HG03039 (cell line): Measurements from ENCODE around the gene CCDC15.
"Not testable (repeated sequence)": the region's sequence is repeated elsewhere in the genome, so short reads cannot be mapped to it uniquely, and the experiment has no call there.

ENCODE experiments used
- ATAC-seq: cut with Tn5 transposase; IDR thresholded peaks from one replicate; pipeline ENCODE4 v1.9.1; 2021; ENCODE audit warnings: mild to moderate bottlenecking, moderate library complexity; ENCODE audit not compliant: unreplicated experiment

Gene CCDC15

DNA sequence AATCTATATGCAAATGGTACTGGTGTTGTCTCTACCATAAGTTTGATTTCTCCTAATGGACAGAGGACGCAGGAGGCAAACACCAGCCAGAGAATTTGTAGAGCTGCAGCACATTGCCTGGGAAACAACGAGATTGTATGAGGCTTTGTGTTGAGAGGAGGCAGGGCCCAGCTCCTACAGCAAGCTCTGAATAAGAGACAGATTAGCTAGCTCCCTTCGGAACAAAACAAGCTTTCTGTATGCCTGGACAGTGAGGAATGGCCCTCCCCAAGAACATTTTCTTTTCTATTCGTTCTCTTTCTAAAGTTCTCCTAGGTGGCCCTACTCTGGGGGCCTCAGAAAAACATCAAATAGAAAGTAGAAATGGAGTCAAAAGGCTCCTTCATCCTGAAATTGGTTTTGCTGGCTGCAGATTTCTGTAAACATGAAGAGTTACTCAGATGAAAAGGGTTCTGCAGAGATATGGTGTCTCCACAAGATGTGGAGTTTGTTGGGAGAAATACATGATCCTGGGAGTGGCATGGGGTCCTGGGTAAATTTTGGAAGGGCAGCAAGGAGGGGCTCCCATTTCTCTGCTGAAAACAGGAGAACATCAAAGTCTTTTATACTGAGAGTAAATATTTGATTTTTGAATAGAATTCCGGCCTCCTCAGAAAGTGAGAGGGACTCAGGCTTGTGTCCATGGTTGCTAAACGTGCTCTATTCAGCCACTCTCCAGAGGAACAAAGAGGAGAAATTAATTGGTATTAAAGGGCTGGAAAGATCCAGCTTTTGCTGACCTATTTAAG is 11.3 kb upstream of the CCDC15 start:
- ATAC-seq = no peak

DNA sequence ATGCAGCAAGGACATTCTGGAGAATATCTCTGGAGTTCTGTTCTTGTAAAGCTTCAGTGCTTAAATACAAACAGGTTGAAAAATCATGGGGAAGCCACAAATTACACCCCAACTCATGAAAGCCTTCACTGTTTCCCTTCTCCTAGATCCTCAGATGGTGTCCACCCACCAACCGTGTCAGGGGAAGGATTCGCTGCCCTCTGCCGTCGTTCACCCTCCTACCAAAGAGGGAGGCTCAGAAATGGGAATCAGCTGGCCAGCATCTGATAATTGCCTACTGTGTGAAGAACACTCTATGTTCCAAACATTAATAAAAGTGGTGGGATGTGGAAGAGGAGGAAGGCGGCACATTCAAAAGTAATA is 10.8 kb upstream of the CCDC15 start:
- ATAC-seq = no peak

DNA sequence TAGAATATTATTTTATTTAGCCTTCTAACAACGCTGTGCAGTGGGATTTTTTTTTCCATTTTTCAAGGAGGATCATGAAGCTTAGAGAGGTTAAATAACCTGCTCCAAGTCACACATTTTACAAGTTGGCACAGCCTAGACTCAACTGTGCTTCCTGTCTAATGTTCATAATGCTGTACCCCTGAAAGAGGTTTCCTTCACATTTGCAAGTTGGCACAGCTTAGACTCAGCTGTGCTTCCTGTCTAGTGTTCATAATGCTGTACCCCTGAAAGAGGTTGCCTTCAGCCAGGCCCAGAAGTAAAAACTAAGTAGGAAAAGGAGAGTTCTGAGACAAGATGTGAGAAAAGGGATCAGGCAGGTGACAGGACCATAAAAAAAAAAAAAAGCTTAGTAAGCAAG is 10.3 kb upstream of the CCDC15 start:
- no peak for ATAC-seq

DNA sequence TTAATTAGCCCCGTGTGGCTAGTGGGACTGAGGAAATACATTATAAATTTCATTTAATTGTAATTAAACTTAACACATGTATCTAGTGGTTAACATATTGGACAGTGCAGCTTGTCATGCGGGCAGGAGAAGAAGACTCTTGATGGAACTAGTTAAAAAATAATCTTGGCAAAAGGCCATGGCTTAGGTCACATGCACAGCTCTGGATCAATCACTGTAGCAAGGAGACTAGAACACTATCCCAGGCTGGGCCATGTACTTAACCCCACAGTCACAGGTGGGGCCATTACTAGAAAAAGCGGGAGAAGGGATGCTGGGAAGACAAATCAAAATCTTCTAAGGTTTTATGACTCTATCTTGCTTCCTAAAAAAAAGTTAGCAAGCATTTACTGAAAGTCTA is 9.4 kb upstream of the CCDC15 start:
- no peak for ATAC-seq

DNA sequence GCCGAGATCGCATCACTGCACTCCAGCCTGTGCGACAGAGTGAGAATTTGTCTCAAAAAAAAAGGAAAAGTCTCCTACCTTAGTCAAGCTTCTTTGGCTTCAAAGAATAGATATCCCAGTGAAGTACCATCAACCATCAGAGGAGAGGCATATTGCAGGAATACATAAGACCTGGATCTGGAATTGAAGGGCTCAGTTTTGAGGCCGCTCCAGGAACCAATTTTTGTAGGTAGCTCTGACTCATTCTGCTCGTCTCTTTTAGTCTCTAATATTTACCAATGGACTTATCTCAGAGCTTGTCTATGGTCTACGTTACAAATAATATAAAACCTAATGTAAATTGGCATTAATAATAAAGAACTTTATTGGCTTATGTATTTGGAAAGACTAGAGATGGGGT is 8.2 kb upstream of the CCDC15 start:
- ATAC-seq = no peak

DNA sequence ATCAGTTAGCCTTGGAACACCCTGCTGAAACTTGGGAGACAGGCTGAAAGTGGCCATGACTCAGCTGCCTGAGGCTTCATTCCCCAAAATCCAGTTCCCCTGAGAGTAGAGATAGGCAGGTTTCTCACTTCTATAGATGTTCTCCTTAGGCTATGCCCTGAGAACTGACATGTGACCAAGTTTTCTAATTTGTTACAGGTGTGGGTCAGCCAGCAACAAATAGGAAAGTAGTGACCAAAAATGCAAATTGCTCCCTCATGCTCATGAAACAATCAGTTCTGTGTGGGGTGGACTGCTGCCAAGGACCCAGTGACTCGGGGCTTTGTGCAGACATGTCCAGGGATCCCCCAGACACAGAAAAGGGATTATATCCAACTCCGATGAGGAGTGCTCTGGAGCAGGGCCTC is 7.3 kb upstream of the CCDC15 start:
- no peak for ATAC-seq

DNA sequence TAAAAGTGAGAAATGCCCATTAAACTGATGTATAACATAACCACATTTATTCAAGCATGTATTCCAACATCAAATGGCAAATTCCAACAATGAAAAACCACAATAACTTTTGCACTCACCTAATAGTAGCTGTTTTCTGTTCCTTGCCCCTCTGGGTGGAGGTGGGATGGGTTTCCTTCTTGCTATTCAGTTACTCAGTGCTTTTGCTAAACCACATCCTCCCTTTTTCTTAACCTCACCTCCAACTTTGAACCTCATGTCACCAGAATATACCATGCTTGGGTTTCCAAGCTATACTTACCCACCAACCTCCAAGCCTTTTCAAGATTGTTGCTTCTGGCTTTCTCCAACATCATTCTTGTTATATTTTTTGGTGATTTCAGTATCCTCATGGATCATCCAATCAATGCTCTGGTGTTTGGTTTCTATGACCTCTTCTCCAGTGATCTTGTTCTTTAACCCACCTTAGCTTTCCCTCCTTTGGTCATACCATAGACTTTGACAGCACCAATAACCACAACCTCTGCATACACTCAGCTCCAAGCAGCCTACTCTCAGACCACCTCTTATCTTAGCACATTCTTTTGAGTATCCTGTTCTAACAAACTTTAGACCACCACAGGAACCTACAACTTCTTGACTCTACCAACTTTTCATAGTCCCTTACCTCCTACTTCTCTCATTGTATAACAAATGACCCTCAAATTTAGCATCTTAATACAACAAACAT is 3.2 kb upstream of the CCDC15 start:
- ATAC-seq = no peak

DNA sequence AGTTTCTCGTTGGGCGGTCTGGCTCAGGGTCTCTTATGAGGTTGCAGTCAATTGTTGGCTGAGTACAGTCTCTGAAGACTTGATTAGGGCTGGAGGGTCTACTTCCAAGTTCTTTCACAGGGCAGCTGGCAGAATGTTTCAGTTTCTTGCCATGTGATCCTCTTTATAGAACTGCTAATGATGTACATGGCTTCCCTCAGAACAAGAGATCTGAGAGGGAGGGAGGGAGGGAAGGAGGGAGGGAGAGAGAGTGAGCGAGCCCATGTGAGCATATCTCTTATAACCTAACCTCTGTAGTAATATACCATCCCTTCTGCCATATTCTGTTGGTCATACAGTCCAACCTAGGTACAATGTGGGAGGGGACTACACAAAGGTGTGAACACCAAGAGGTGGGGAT is 2.7 kb upstream of the CCDC15 start:
- ATAC-seq = no peak

DNA sequence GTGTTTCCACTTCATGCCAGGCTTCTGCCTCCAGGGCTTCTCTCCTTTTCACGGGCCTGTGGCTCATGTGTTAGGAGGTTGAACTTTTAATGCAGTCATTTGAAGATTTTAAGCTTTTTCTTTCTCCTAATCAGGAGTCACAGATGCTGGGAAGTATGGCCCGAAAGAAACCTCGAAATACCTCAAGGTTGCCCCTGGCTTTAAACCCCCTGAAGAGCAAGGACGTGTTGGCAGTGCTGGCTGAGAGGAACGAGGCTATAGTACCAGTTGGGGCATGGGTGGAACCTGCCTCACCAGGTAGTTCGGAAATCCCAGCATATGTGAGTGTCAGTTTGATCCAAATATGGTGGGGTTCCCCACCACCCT is 571 bp downstream of the CCDC15 start:
- no peak for ATAC-seq

DNA sequence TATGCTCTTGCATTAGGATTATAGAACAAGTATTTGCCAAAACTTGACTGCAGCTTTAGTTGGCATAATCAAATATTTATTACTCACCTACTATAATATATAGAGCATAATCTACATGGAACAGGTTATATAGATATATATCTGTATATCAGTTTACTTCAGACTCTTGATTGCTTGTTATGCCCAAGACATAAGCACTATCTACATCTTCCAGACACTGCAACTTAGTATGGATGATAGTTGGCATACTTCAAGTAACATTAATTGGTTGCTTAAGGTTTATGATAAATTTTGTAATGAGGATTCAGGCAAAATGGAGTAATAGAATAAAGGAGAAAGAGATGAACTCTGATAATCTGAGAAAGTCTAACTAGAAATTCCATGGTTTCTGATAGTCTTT is 1.0 kb downstream of the CCDC15 start:
- no peak for ATAC-seq

DNA sequence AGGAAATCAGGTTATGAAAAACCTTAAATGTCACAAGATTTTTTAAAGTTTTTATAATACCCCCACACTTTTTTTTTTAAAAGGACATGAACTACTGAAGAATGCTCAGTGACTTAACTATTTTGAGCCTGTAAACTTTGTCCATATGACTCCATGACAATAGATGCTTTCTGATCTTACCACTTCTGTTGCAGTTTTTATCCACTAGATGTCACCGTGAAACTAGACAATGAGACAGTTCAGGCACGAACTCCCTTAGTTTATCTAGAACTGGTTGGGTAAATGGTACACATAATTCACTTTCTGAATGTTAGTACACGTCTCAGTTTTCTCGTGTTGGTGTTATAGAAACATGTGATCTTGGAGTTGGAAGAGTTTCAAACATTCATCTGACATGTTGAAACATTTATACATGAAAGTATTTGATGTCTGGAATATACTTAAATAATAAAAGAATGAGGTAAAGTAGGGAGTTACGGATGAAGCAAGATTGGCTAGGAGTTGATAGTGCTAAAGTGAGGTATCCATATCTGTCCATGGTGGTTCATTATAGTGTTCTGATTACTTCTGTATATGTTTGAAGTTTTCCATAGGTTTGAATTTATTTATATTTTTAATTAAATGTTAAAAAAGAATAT is 8.1 kb downstream of the CCDC15 start:
- ATAC-seq = no peak

DNA sequence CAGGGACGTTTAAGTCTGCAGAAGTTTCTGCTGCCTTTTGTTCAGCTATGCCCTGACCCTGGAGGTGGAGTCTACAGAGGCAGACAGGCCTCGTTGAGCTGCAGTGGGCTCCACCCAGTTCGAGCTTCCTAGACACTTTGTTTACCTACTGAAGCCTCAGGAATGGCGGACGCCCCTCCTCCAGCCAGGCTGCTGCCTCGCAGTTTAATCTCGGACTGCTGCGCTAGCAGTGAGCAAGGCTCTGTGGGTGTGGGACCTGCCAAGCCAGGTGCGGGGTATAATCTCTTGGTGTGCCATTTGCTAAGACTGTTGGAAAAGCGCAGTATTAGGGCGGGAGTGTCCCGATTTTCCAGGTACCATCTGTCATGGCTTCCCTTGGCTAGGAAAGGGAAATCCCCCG is 14.2 kb downstream of the CCDC15 start:
- ATAC-seq = not testable (repeated sequence)

DNA sequence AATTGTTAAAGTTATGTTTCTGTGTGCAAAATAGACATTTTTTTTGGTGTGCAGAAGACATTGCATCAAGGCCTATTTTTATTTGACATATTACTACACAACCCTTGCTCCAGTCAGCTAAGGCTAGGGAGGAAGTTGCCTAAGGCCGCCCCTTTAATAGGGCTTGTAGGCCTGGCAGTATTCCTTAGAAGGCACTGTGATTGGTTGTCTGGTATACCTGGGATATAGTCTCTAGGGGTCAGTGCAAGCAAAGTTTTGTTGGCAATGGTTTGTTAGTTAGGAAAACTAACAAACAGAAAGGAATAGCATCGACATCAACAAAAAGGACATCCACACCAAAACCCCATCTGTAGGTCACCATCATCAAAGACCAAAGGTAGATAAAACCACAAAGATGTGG is 16.9 kb downstream of the CCDC15 start:
- no peak for ATAC-seq

DNA sequence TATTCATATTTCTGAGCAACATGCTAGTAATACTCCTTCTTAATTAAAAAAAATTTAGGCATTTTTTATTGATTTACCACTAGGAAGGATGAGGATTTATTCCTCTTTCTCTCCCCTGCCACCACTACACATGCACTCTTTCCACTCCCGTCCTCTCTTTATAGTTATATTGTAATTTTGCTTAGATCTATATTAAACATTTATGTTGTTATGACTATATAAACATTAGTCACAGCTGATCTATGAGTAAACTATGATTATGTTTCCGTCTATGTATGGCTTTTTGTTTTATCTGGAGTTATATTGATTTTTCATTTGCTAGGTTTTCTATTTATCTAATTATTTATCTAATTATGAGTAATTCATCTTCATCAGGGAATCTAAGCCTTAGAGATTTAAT is 17.8 kb downstream of the CCDC15 start:
- no peak for ATAC-seq

DNA sequence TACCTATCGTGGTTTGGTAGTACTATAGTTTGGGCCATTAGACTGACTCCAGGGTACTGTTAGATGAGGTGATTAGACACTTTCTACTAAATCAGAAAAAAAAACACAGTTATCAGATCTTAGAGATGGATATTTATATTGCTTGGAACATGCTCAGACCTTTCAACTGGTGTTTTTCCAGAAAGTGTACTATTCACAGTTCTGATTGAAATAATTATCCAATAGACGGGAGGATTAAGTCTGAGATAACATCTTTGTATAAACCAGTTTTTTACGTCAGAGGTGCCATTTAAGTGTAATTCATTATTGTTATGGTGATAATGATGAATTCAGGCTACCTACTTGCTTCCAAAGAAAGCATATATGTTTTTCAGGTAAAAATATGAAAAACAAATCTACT is 22.5 kb downstream of the CCDC15 start:
- no peak for ATAC-seq

DNA sequence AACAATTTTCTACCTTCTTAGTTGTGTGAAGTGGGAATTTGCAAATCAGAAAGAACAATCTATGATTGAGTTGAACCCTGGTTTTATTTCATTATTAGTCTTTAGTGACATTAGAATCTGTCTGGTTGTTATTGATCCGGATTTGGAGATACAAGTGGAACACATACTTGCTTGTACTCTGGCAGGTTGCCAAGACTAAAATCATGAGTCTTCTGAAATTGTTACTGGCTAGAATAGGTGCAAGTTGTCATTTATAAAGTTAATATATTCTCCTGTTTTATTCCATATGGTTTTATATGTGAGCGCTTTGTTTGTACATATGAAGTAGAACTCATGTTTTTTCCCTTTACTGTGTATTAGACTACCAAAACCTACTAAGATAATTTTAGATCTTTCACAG is 23.0 kb downstream of the CCDC15 start:
- ATAC-seq = no peak

DNA sequence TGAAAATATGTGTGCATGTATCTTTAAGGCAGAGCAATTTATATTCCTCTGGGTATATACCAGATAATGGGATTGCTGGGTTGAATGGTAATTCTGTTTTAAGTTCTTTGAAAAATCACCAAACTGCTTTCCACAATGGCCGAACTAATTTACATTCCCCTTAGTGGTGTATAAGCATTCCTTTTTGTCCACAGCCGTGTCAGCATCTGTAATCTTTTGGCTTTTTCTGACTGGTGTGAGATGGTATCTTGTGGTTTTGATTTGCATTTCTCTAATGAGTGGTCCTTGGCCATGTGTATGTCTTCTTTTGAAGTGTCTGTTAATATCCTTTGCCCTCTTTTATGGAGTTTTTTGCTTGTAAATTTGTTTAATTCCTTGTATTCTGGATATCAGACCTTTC is 24.3 kb downstream of the CCDC15 start:
- ATAC-seq = no peak

DNA sequence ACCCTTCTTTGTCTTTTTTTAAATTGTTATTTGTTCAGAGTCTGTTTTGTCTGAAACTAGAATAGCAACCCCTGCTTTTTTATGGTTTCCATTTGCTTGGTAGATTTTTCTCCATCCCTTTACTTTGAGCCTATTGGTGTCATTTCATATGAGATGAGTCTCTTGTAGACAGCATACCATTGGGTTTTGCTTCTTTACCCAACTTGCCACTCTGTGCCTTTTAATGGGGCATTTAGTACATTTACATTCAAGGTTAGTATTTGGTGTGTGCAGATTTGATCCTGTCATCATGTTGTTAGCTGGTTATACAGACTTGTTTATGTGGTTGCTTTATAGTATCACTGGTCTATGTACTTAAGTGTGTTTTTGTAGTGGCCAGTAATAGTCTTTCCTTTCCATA is 28.0 kb downstream of the CCDC15 start:
- ATAC-seq = no peak

DNA sequence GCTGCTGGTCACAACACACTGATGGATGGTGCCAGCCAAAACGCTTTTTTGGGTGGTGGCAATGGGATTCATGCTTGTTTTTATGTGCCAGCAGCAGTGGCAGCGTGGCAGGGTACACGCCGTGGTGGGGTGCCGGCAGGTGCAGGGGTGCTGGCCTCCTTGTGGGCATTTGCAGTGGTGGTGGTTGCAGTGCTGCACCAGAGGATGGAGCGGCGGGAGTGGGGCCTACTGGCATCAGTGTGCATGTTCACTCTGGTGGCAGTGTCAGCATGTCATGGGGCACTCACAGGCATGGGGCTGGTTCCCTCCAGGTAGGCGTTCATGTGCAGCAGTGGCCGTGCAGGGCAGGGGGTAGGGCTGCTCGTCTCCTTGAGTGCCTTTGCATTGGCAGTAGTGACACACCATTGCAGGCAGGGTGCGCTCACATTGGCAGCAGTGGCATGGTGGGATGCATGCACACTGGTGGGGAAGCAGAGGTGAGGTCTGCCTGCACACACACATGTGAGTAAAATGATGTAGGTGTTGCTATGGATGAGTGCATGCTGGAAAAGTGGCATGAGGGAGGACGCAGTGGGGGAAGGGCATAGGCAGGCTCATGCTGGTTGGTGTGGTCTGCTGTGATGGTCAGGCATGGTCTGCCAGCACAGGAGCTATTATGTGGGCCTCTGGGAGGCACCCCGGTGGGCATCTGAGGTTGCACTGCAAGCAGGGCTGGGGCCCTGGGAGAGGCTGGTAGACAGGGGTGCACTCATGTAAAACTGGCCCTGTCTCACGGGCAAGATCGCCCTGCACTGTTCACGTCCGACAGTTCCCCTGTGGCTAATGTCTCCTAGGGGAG is 29.9 kb downstream of the CCDC15 start:
- ATAC-seq = no peak

DNA sequence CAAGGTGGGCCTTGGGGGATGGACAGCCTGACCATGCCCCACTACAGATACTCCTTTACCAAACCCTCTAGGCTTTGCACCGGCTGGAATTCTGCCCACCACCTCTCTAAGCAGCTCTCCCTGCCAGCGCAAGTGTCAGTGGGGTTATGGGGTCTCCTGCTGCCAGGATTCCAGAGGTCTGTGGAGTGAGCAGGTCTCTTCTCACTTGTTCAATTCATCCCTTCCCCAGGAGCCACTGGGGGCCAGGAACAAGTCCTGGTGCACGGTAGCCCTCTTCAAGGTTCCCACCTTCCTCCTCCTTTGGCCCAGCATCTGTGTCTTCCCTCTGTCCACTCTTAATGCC is 30.5 kb downstream of the CCDC15 start:
- ATAC-seq = no peak

DNA sequence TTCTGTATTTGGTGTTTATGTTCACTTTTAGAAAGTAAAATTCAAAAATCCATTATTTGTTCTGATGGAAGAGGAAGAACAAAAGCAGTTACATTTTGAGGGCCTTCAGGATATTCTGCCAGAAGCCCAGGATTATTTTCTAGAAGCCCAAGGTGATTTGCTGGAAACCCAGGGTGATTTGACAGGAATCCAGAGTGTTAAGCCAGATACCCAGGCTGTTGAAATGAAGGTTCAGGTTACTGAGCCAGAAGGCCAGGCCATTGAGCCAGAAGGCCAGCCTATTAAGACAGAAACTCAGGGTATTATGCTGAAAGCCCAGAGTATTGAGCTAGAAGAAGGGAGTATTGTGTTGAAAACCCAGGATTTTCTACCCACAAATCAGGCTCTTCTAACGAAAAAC is 33.1 kb downstream of the CCDC15 start:
- no peak for ATAC-seq

DNA sequence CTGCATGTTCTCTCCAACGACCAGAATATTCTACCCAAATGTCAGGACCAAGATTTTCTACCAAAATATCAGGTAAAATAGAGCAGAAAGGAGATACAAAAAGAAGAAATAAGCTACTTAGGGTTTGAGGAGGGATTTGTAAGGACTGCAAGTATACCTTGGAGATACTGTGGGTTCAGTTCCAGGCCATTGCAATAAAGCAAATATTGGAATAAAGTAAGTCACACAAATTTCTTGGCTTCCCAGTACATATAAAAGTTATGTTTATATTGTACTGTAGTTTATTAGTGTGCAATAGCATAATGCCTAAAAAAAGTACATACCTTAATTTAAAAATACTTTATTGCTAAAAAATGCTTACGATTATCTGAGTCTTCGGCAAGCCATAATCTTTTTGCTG is 34.1 kb downstream of the CCDC15 start:
- no peak for ATAC-seq
